ENCODE results near the gene CCT6A.
"Not testable (repeated sequence)": the region's sequence is repeated elsewhere in the genome, so short reads cannot be mapped to it uniquely, and the experiment has no call there.

CCT6A gene

DNA sequence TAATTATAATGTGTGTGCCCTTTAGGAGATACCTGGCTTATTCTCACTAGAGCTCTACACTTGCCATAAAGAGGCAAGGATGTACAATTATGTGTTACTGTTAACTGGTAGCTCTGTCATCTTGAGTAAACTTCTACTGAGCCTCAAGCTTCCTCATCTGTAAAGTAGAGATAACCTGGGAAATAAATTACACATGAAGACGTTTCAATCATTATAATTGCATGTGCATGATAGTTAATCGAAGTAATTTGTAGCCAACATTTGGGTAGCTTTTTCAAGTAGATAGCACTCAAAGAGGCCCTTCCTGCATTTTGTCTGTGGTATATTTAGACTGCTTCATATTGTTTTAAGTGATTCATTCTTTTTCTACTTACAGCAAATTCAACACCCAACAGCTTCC, 2.4 kb downstream of the CCT6A start:
- DNase-seq, result no peak

- DNase-seq, result no peak
Observed at GRCh38 chr7:56062382-56062781, 10.8 kb downstream of the CCT6A start.

DNA sequence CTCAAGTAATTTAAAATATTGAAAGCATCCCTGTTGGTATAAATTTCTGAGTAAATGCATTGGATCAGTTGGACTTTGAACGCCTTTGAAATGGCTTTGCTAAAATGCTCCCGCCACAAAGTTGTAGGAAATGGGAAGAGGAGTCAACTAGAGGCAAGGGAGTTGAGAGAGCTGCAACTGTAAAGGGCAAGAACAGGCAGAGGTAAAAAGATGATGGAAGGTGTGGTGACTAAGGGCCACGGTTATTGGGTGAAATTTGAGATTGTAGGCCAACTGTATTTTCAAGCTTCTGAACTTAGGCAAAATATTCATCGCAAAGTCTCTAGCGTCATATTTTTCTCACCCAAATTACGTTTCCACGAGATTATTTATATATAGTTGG, 11.9 kb downstream of the CCT6A start:
- DNase-seq, result no peak

DNA sequence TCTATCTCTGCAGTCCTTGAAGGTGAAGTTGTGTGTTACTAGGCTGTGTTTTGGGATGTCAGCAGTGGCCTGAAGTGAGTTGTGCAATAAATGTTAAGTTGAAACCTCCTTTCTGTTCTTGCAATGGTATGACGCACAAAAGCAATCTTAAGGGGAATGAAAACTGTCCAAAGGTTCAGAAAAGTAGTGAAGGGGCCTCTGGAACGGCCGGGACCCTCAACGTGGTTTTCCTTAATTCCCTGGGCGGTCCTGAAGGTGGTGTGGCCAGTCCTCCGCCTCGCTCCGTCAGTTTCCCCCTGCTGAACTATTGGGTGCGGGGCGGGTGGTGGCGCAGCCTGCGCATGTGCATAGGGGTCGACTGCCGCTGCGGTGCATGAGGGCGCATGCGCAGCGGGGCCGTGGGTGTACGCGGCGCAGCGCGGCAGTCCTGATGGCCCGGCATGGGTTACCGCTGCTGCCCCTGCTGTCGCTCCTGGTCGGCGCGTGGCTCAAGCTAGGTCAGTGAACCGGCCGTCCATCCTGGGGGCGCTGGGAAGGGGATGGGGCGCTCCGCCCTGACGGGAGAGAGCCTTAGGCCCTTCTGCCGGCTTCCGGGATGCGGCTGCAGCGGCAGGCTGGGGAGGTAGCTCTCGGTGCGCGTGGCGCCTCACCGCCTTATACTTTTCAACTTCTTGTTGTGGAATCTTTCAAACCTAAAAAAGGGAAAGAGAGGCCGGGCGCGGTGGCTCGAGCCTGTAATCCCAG, 12.5 kb downstream of the CCT6A start, which contains the start of gene SUMF2:
TSS of gene SUMF2 (plus strand) at position 405 of the 744 bp plus-strand sequence. CDS start at position 431, 26 bp downstream.
- peak; percentile 92 for DNase-seq

DNA sequence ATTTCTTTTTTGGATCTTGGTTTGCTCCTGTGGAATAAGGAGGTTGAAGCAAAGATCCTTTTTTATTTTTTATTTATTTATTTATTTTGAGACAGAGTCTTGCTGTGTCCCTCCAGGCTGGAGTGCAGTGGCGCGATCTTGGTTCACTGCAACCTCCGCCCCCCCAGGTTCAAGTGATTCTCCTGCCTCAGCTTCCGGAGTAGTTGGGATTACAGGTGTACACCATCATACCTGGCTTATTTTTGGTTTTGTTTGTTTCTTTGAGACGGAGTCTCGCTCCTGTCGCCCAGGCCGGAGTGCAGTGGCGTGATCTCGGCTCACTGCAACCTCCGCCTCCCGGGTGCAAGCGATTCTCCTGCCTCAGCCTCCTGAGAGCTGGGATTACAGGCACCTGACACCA, 14.8 kb downstream of the CCT6A start:
- not testable (repeated sequence) for DNase-seq

DNA sequence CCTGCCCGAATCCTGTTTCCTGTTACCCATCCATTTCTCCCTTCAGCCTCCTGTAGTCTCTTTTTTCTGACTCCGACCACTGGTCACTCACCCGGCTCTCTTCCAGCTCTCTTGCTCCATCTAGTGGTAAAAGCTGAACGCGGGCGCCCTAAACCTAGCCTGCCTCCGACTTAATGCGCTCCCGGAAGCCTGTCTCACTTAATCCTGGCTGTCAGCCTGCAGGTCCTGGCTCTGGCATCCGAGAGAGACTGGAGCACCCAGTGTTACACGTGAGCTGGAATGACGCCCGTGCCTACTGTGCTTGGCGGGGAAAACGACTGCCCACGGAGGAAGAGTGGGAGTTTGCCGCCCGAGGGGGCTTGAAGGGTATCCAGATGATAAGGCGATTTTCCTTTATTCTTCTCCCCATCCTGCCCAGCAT, 22.8 kb downstream of the CCT6A start:
- peak; percentile 77 for DNase-seq

DNA sequence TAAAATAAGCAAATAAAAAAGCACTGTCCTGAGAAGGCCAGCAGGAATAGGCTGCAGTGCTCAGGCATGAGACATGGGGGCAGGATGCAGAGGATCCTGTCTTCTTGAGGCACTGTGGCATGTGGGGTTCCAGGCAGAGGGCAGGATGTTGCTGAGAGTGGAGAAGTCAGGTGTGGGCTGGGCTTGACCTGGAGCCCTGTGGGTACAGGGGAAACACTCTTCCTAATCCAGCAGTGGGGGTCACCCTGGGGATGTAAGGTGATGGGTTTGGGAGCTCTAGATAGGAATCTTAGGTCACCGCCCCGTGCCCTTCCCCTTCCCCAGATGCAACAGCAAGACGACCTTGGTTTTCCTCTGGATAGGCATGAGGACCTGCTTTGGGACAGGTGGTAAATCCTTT, 26.1 kb downstream of the CCT6A start:
- no peak for DNase-seq

- DNase-seq, result no peak
Observed at GRCh38 chr7:56078196-56078595, 26.6 kb downstream of the CCT6A start.

- DNase-seq, result no peak
Observed at GRCh38 chr7:56079450-56080185, 28.1 kb downstream of the CCT6A start.

GRCh38 chr7:56080726-56081435, 29.3 kb downstream of the CCT6A start:
- not testable (repeated sequence) for DNase-seq

DNA sequence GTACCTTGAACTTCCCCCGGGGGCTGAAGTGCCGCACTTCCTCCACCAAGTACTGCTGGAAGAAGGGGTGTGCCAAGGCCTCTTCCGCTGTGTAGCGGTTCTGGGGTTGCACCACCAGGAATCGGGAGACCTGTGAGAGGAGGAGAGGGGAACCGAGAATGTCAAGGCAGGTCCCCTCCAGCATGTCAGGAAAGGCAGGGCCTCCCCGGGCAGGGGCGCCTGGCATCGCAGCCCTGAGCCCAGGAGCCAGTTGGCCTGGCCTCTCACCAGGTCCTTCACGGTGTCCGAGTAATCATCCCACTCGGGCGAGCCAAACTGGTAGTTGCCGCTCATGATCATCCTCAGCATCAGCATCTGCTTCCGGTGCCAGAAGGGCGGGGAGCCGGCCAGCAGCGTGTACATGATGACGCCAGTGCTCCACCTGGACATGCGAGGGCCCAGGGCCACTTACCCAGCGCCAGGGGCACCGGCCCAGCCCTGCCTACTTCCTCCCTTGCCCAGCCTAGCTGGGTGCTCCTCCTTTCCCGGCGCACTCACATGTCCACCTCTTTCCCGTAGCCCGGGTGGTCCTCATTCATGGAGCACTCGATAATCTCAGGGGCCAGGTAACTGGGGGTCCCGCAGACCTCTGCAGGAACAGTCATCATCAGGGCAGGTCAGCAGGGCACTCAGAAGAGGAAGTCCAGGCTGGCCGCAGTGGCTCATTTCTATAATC, 30.2 kb downstream of the CCT6A start:
- DNase-seq, result no peak

DNA sequence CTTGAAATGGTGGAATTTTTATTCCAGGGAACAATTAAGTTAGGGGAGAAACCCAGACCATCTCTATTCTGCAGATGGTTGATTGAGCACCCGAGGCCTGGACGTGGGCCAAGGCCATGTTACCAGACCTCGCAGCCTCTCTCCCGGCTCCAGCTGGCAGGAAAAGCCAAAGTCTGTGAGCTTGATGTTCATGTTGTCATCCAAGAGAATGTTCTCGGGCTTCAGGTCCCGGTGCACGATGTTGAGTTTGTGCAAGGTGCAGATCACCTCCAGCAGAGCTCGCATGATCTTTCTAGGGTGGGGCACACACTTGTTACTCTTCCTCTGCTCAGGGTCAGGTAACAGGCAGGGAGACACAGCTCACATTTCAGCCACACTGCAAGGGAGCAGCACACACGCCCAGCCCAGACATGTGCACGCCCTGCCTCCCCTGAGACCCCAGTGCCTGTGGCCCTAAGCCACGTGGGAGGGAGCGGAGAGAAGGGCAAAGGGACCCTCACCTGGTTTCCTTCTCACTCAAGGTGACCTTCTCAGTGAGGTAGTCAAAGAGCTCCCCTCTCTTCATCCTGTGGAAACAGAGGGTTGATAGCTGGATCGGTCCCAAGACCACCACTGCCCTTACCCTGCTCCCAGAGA, 31.7 kb downstream of the CCT6A start:
- DNase-seq, result no peak

DNA sequence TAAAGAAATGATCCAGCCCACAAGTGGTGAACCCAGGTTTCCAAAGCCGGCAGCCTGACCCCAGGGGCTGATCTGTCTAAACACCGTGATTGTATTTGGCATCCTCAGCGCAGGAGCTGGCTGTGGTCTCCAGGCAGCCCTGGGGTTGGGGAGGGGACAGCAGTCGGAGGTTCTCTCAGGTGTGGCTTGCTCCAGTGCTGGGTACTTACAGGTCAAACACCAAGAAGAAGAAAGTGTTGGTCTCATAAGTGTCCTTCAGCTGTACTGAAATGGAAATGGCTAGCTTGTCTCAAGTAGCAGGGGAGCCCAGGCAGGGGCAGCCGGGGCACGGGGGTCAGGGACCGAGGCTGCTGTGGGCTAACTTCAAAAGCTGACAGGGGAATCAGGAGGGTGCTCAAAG, 35.2 kb downstream of the CCT6A start:
- DNase-seq, result no peak

GRCh38 chr7:56087445-56087844, 35.9 kb downstream of the CCT6A start:
- no peak for DNase-seq

DNA sequence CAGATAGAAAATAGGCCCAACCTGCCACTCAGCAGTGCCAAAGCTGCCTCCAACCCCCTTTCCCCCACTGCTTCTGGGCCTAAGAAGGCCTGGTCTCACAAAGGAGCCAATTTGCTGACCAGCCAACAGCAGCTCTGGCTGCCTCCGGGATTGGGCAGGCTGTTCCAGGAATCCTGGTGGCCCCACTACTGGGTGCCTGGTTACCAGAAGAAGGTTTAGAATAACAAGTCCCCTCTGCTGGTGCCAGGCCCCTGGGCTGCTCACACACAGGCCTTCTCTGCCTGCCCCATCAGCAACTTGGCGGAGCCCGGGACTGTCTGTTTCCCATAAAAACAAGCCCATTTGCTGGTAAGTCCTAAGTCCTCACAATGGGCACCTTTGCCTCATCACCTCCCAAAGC, 40.0 kb downstream of the CCT6A start:
- no peak for DNase-seq

- not testable (repeated sequence) for DNase-seq
Observed at GRCh38 chr7:56092388-56092787, 40.8 kb downstream of the CCT6A start.

- DNase-seq, result no peak
Observed at GRCh38 chr7:56092789-56093531, 41.4 kb downstream of the CCT6A start, which contains the start of gene PHKG1. Gene PHKG1 (minus strand): TSS chr7:56092952. CDS start chr7:56088941, 4,011 bp downstream.

DNA sequence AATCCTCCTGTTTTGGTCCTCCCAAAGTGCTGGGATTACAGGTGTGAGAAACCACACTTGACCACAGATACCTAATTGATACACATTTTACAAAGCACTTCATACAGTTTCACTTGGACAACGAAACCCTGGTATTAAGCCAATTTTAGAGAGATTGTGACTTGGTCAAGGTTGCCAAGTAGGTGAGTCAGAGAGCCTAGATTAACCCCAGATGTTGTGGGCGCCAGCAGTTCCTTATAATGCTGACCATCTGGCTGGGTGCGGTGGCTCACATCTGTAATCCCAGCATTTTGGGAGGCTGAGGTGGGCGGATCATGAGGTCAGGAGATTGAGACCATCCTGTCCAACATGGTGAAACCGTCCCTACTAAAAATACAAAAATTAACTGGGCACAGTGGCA, 46.1 kb downstream of the CCT6A start:
- DNase-seq, result no peak

GRCh38 chr7:56098187-56099008, 46.8 kb downstream of the CCT6A start:
- DNase-seq, result not testable (repeated sequence)

GRCh38 chr7:56099653-56100052, 48.1 kb downstream of the CCT6A start:
- no peak for DNase-seq

DNA sequence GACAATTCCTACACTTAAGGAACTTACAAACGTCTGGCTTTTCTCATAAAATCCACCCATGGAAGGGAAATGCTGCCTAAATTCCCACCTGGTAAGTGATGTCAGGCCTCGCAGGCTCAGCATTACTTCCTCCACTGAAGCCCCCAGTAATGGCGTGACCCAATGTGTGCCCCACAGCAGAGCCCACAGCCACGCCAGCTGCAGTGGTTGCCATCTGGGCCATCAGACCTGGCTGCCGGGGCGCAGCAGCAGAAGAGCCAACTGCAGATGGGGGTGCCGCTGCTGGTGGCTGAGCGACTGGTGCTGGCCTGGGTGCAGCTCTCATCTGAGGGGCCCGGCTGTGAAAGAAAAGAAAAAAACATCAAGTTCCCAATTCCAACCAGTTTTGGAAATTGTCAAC, 52.6 kb downstream of the CCT6A start:
- DNase-seq, result not testable (repeated sequence)

Data from activated CD4-positive, alpha-beta T cell treated with anti-CD3 and anti-CD28 coated beads for 48 hours (primary cell).